Loucy (cell line): ENCODE data around the gene MINK1.

Experiments used
- H2AFZ ChIP-seq: fragments of 200-600 bp; sonication (generic); 2 replicates; pipeline ENCODE4 v1.6.0; 2016; ENCODE audit warnings: antibody characterized with exemption, mild to moderate bottlenecking, low read length, moderate library complexity
- H3F3A ChIP-seq: fragments of 200-600 bp; 2 replicates; pipeline ENCODE4 v1.6.0; 2016; ENCODE audit warnings: antibody characterized with exemption, low read depth, mild to moderate bottlenecking
- H3K27me3 ChIP-seq: fragments of 200-600 bp; sonication (generic); 2 replicates; pipeline ENCODE4 v1.6.1; 2014; ENCODE audit warnings: low read length, mild to moderate bottlenecking; ENCODE audit not compliant: insufficient read depth, poor library complexity, severe bottlenecking
- H3K36me3 ChIP-seq: fragments of 200-600 bp; sonication (generic); 2 replicates; pipeline ENCODE4 v1.6.1; 2016; ENCODE audit warnings: low read length; ENCODE audit not compliant: insufficient read depth
- H3K4me1 ChIP-seq: fragments of 200-600 bp; sonication (generic); 2 replicates; pipeline ENCODE4 v1.5.1; 2014; ENCODE audit warnings: low read length, mild to moderate bottlenecking; ENCODE audit not compliant: insufficient read depth, poor library complexity, severe bottlenecking
- H3K4me2 ChIP-seq: fragments of 200-600 bp; sonication (generic); 2 replicates; pipeline ENCODE4 v1.6.0; 2014; ENCODE audit warnings: antibody characterized with exemption, low read length, low read depth, mild to moderate bottlenecking; ENCODE audit not compliant: poor library complexity, severe bottlenecking
- H3K4me3 ChIP-seq: fragments of 200-600 bp; sonication (generic); 2 replicates; pipeline ENCODE4 v1.5.1; 2014; ENCODE audit warnings: low read length, mild to moderate bottlenecking, mixed read lengths; ENCODE audit not compliant: poor library complexity, severe bottlenecking
- H3K79me2 ChIP-seq: fragments of 200-600 bp; sonication (generic); 2 replicates; pipeline ENCODE4 v1.6.1; 2014; ENCODE audit warnings: low read length; ENCODE audit not compliant: insufficient read depth
- H3K9ac ChIP-seq: fragments of 200-600 bp; sonication (generic); 2 replicates; pipeline ENCODE4 v1.6.0; 2014; ENCODE audit warnings: mild to moderate bottlenecking, low read depth, low read length, moderate library complexity; ENCODE audit not compliant: poor library complexity, severe bottlenecking
- H3K9me2 ChIP-seq: fragments of 200-600 bp; sonication (generic); replicated peaks from 2 replicates; pipeline ENCODE4 v1.6.1; 2016; ENCODE audit warnings: low read depth, low read length, mixed read lengths
- H3K9me3 ChIP-seq: fragments of 200-600 bp; sonication (generic); 2 replicates; pipeline ENCODE4 v1.6.1; 2014; ENCODE audit warnings: mild to moderate bottlenecking, antibody characterized with exemption, low read length, low read depth; ENCODE audit not compliant: insufficient read depth
- H4K20me1 ChIP-seq: fragments of 200-600 bp; sonication (generic); 2 replicates; pipeline ENCODE4 v1.6.0; 2014; ENCODE audit warnings: antibody characterized with exemption, low read length, mild to moderate bottlenecking; ENCODE audit not compliant: insufficient read depth, poor library complexity, severe bottlenecking
- EZH2phosphoT487 ChIP-seq: fragments of 200-600 bp; IDR thresholded peaks from 2 replicates; pipeline ENCODE4 v1.6.1; 2018; ENCODE audit warnings: antibody characterized with exemption, mild to moderate bottlenecking, moderate library complexity, borderline replicate concordance
- TF ChIP-seq, protein P1 (sequence below): fragments of 200-600 bp; sonication (generic); conservative IDR thresholded peaks from 2 replicates; pipeline ENCODE4 v1.5.1; 2014; ENCODE audit warnings: mild to moderate bottlenecking, antibody characterized with exemption, low read length

MINK1 gene

DNA sequence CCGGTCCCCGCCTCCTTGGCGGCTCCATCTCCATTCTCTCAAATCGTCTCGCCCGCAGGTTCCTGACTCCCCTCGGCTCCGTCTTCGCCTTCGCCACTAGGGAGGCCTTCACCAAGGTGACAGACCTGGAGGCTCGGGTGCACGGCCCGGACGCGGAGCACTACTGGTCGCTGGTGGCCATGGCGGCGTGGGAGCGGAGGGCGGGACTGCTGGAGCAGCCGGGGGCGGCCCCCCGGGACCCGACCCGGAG lies 43.5 kb upstream of the MINK1 start:
- peak overlapping the region; percentile 85 for H3K4me2 ChIP-seq
- H3K4me3 ChIP-seq: peak overlapping the region; percentile 72
- peak overlapping the region; percentile 84; the same call in 1 of the 2 replicates for H2AFZ ChIP-seq
- peaks cover 4% of the 10 kb centered on the region; the same call in 1 of the 2 replicates for H3F3A ChIP-seq
- TF ChIP-seq EZH2phosphoT487: no peak
- TF ChIP-seq, protein P1, sequence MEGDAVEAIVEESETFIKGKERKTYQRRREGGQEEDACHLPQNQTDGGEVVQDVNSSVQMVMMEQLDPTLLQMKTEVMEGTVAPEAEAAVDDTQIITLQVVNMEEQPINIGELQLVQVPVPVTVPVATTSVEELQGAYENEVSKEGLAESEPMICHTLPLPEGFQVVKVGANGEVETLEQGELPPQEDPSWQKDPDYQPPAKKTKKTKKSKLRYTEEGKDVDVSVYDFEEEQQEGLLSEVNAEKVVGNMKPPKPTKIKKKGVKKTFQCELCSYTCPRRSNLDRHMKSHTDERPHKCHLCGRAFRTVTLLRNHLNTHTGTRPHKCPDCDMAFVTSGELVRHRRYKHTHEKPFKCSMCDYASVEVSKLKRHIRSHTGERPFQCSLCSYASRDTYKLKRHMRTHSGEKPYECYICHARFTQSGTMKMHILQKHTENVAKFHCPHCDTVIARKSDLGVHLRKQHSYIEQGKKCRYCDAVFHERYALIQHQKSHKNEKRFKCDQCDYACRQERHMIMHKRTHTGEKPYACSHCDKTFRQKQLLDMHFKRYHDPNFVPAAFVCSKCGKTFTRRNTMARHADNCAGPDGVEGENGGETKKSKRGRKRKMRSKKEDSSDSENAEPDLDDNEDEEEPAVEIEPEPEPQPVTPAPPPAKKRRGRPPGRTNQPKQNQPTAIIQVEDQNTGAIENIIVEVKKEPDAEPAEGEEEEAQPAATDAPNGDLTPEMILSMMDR: no peak
- H3K4me1 ChIP-seq: peaks cover 10% of the 10 kb centered on the region
- peak overlapping the region; percentile 69 for H3K9ac ChIP-seq
- H3K9me3 ChIP-seq: no peaks in the 10 kb centered on the region
- H4K20me1 ChIP-seq: no peaks in the 10 kb centered on the region
- no peaks in the 10 kb centered on the region for H3K36me3 ChIP-seq
- H3K79me2 ChIP-seq: no peaks in the 10 kb centered on the region
- no peaks in the 10 kb centered on the region for H3K27me3 ChIP-seq
- H3K9me2 ChIP-seq: no peaks in the 10 kb centered on the region

DNA sequence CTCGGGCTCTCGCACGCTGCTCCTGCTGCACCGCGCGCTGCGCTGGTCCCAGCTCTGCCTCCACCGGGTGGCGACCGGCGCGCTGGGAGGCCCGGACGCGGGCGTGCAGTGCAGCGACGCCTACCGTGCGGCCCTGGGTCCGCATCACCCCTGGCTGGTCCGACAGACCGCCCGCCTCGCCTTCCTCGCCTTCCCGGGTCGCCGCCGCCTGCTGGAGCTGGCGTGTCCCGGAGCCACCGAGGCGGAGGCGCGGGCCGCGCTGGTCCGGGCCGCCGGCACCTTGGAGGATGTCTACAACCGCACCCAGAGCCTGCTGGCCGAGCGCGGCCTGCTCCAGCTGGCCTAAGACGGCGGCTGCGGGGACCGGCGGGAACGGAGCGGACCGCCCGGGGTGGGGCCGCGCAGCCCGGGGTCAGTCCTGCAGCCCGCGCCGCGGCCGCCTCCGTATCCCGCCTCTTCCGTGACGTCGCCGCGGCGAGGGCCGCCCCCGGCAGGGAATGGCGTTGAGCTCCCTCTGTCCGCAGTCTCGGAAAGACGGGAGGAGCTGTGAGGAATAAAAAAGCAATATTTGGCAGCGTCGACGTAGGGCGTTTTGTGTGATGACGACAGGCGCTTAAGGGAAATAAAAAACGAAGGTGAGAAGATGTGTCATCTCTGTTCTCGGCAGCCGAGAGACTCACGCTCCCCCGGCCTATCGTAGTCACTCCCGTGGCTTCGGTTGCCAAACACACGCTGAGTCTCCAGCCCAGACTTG lies 43.0 kb upstream of the MINK1 start:
- Histone ChIP-seq H3K9ac (peak overlapping the region; percentile 69), H3K36me3 (no peaks in the 10 kb centered on the region), H3K9me2 (no peaks in the 10 kb centered on the region), H4K20me1 (no peaks in the 10 kb centered on the region), H3K9me3 (no peaks in the 10 kb centered on the region), H3K27me3 (no peaks in the 10 kb centered on the region), H3K4me3 (peak overlapping the region; percentile 72), H3K4me2 (peak overlapping the region; percentile 85), H2AFZ (peak overlapping the region; percentile 84), H3F3A (peaks cover 4% of the 10 kb centered on the region; the same call in 1 of the 2 replicates), H3K4me1 (peaks cover 10% of the 10 kb centered on the region), H3K79me2 (no peaks in the 10 kb centered on the region)
- TF ChIP-seq EZH2phosphoT487: no peak
- TF ChIP-seq, protein P1: peak; percentile 64

DNA sequence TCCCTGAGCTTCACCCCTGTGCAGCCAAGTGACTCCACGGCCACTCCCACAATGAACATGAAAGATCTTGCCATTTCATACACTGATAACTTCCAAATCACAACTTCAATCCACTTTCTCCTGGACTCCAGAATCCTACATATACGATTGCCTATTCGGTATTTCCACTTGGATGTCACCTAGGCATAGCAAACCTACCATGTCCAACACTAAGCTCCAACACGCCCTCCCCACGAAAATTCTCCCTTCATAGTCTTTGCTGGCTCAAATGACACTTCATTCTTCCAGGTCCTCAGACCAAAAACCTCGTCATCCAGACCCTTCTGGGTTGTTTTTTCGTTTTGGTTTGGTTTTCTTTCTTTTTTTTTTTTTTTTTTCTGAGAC lies 42.4 kb upstream of the MINK1 start:
- Histone ChIP-seq H3K4me2 (peak overlapping the region; percentile 85), H3K4me1 (peaks cover 10% of the 10 kb centered on the region), H3K9me3 (no peaks in the 10 kb centered on the region), H3K9me2 (no peaks in the 10 kb centered on the region), H2AFZ (peak overlapping the region; percentile 84), H4K20me1 (no peaks in the 10 kb centered on the region), H3K4me3 (peak overlapping the region; percentile 72), H3K27me3 (no peaks in the 10 kb centered on the region), H3F3A (peaks cover 4% of the 10 kb centered on the region; the same call in 1 of the 2 replicates), H3K9ac (peak overlapping the region; percentile 69), H3K36me3 (no peaks in the 10 kb centered on the region), H3K79me2 (no peaks in the 10 kb centered on the region)
- TF ChIP-seq, protein P1: no peak
- TF ChIP-seq EZH2phosphoT487: no peak
